GM21390 (cell line): Measurements from ENCODE around the gene ETDC.
"Not testable (repeated sequence)": the region's sequence is repeated elsewhere in the genome, so short reads cannot be mapped to it uniquely, and the experiment has no call there.

Source experiments
- ATAC-seq: cut with Tn5 transposase; IDR thresholded peaks from one replicate; pipeline ENCODE4 v1.9.1; 2021; ENCODE audit not compliant: unreplicated experiment

Gene ETDC

GRCh38 chrX:135309430-135309923 lies at the start of gene ETDC:
Gene ETDC (plus strand): TSS chrX:135309480. CDS start chrX:135309480, 0 bp downstream.
- ATAC-seq = no peak

- not testable (repeated sequence) for ATAC-seq
These were observed 48.3 kb upstream of the ETDC start for GRCh38 chrX:135260976-135261375.

- ATAC-seq = not testable (repeated sequence)
These were observed 45.9 kb upstream of the ETDC start for GRCh38 chrX:135263376-135263775.

GRCh38 chrX:135264206-135264605 lies 45.1 kb upstream of the ETDC start:
- ATAC-seq = no peak

GRCh38 chrX:135273162-135273561 lies 36.1 kb upstream of the ETDC start:
- no peak for ATAC-seq

- no peak for ATAC-seq
These were observed 33.3 kb upstream of the ETDC start for GRCh38 chrX:135275973-135276372.

- no peak for ATAC-seq
These were observed 21.9 kb upstream of the ETDC start for GRCh38 chrX:135287266-135287823.

GRCh38 chrX:135295238-135295943 lies 13.9 kb upstream of the ETDC start:
- ATAC-seq = peak; percentile 98

- ATAC-seq = peak; percentile 78
These were observed 13.4 kb upstream of the ETDC start for GRCh38 chrX:135295944-135296305.

GRCh38 chrX:135302269-135302873 lies 6.9 kb upstream of the ETDC start:
- ATAC-seq = no peak

- ATAC-seq = no peak
These were observed 4.5 kb upstream of the ETDC start for GRCh38 chrX:135304741-135305140.

GRCh38 chrX:135307171-135307570 lies 2.1 kb upstream of the ETDC start:
- ATAC-seq = no peak

- ATAC-seq = no peak
These were observed 880 bp upstream of the ETDC start for GRCh38 chrX:135308345-135308855.

- ATAC-seq = no peak
These were observed 6.6 kb downstream of the ETDC start for GRCh38 chrX:135315864-135316263.

GRCh38 chrX:135324463-135324862 lies 15.2 kb downstream of the ETDC start:
- ATAC-seq = no peak

GRCh38 chrX:135325036-135325818 lies 15.9 kb downstream of the ETDC start:
- ATAC-seq = not testable (repeated sequence)

- no peak for ATAC-seq
These were observed 18.0 kb downstream of the ETDC start for GRCh38 chrX:135327299-135327698.

GRCh38 chrX:135328421-135329005 lies 19.2 kb downstream of the ETDC start:
- no peak for ATAC-seq

- ATAC-seq = no peak
These were observed 21.4 kb downstream of the ETDC start for GRCh38 chrX:135330706-135331105.

GRCh38 chrX:135331525-135331924 lies 22.2 kb downstream of the ETDC start:
- ATAC-seq = no peak

GRCh38 chrX:135340831-135341230 lies 31.6 kb downstream of the ETDC start:
- no peak for ATAC-seq
